ENCODE data around the gene ADCK2. TPM values are rescaled to one million over a fixed set of nuclear protein-coding genes. Genes with fewer than 3 reads are reported as not detected.

ADCK2 gene
- total RNA-seq, 4 donors from 2014 or later: 19.8 to 40.4 (median 25.8) TPM

GRCh38 chr7:140631021-140631420, 41.7 kb upstream of the ADCK2 start:
- H3K9me3 ChIP-seq: no peaks in the 10 kb centered on the region
- no peaks in the 10 kb centered on the region for H3K36me3 ChIP-seq
- H3K4me3 ChIP-seq: no peak overlapping the region
- peak overlapping the region in 2 of 4 donors; percentile 47 to 62 for H3K27ac ChIP-seq
- TF ChIP-seq POLR2A (IDR thresholded peaks at IDR 0.05): no peak
- TF ChIP-seq CTCF (IDR thresholded peaks at IDR 0.05): no peak
- DNase-seq: no peak
- H3K4me1 ChIP-seq: peaks cover 0 to 15% (median 0%) of the 10 kb centered on the region in 4 donors
- H3K27me3 ChIP-seq: no peaks in the 10 kb centered on the region

- H3K27me3 ChIP-seq: no peaks in the 10 kb centered on the region
- TF ChIP-seq CTCF (IDR thresholded peaks at IDR 0.05) (no peak), POLR2A (IDR thresholded peaks at IDR 0.05) (no peak)
- DNase-seq: no peak
- no peaks in the 10 kb centered on the region for H3K36me3 ChIP-seq
- peaks cover 0 to 15% (median 0%) of the 10 kb centered on the region in 4 donors for H3K4me1 ChIP-seq
- no peaks in the 10 kb centered on the region for H3K9me3 ChIP-seq
- peak overlapping the region in 3 of 4 donors; percentile 17 to 62 (median 47) for H3K27ac ChIP-seq
- H3K4me3 ChIP-seq: no peak overlapping the region
Observed at GRCh38 chr7:140631602-140632001, 41.1 kb upstream of the ADCK2 start.

GRCh38 chr7:140635345-140635744, 37.4 kb upstream of the ADCK2 start:
- Histone ChIP-seq H3K27me3 (no peaks in the 10 kb centered on the region), H3K36me3 (no peaks in the 10 kb centered on the region), H3K9me3 (no peaks in the 10 kb centered on the region), H3K27ac (no peak overlapping the region), H3K4me3 (no peak overlapping the region), H3K4me1 (peaks cover 0 to 12% (median 9%) of the 10 kb centered on the region in 4 donors)
- DNase-seq: no peak
- TF ChIP-seq CTCF (IDR thresholded peaks at IDR 0.05) (no peak), POLR2A (IDR thresholded peaks at IDR 0.05) (no peak)

GRCh38 chr7:140635816-140636215, 36.9 kb upstream of the ADCK2 start:
- H3K9me3 ChIP-seq: no peaks in the 10 kb centered on the region

GRCh38 chr7:140637400-140637799, 35.3 kb upstream of the ADCK2 start:
- no peak overlapping the region for H3K4me3 ChIP-seq
- no peaks in the 10 kb centered on the region for H3K36me3 ChIP-seq
- H3K27ac ChIP-seq: peak overlapping the region in 2 of 4 donors; percentile 65 to 91
- no peaks in the 10 kb centered on the region for H3K27me3 ChIP-seq
- H3K9me3 ChIP-seq: no peaks in the 10 kb centered on the region
- DNase-seq: no peak
- peaks cover 0 to 18% (median 9%) of the 10 kb centered on the region in 4 donors for H3K4me1 ChIP-seq
- no peak for TF ChIP-seq POLR2A (IDR thresholded peaks at IDR 0.05)
- no peak for TF ChIP-seq CTCF (IDR thresholded peaks at IDR 0.05)

More at GRCh38 chr7:140635816-140636215, 36.9 kb upstream of the ADCK2 start:
- H3K27ac ChIP-seq: no peak overlapping the region
- peaks cover 0 to 14% (median 10%) of the 10 kb centered on the region in 4 donors for H3K4me1 ChIP-seq
- H3K4me3 ChIP-seq: no peak overlapping the region
- DNase-seq: no peak
- TF ChIP-seq POLR2A (IDR thresholded peaks at IDR 0.05) (no peak), CTCF (IDR thresholded peaks at IDR 0.05) (no peak)
- no peaks in the 10 kb centered on the region for H3K36me3 ChIP-seq
- no peaks in the 10 kb centered on the region for H3K27me3 ChIP-seq

Measured in Peyer's patch (tissue), 4 donors.